IMR-90 (cell line): ENCODE results near the gene TEDC1.

ENCODE experiments used
- BHLHE40 ChIP-seq: fragments of 150-350 bp; IDR thresholded peaks from 2 replicates; pipeline ENCODE4 v1.6.1; 2016; ENCODE audit warnings: mild to moderate bottlenecking, low read depth, low read length
- CHD1 ChIP-seq: IDR thresholded peaks from 2 replicates; pipeline ENCODE4 v1.6.1; 2012; ENCODE audit warnings: low read depth, low read length, improper control_type of control experiment
- CTCF ChIP-seq: conservative IDR thresholded peaks from 2 replicates; pipeline ENCODE4 v1.5.1; 2012; ENCODE audit warnings: mild to moderate bottlenecking, low read depth, low read length, improper control_type of control experiment
- MAZ ChIP-seq: IDR thresholded peaks from 2 replicates; pipeline ENCODE4 v1.6.1; 2012; ENCODE audit warnings: low read depth, mild to moderate bottlenecking, low read length, improper control_type of control experiment, moderate library complexity, borderline replicate concordance
- MXI1 ChIP-seq: IDR thresholded peaks from 2 replicates; pipeline ENCODE4 v1.6.1; 2012; ENCODE audit warnings: low read depth, mild to moderate bottlenecking, low read length, moderate library complexity, borderline replicate concordance
- NFE2L2 ChIP-seq: fragments of 150-350 bp; IDR thresholded peaks from 2 replicates; pipeline ENCODE4 v1.6.1; 2016; ENCODE audit warnings: low read depth, mild to moderate bottlenecking, low read length
- POLR2A ChIP-seq: IDR thresholded peaks from 2 replicates; pipeline ENCODE4 v1.6.1; 2012; ENCODE audit warnings: mild to moderate bottlenecking, low read depth, low read length
- RAD21 ChIP-seq: IDR thresholded peaks from 2 replicates; pipeline ENCODE4 v1.6.1; 2012; ENCODE audit warnings: low read length, improper control_type of control experiment
- RCOR1 ChIP-seq: IDR thresholded peaks from 2 replicates; pipeline ENCODE4 v1.6.1; 2012; ENCODE audit warnings: mild to moderate bottlenecking, low read length, improper control_type of control experiment; ENCODE audit not compliant: insufficient replicate concordance
- RFX5 ChIP-seq: IDR thresholded peaks from 2 replicates; pipeline ENCODE4 v1.8.0; 2012; ENCODE audit warnings: low read depth, mild to moderate bottlenecking, low read length, moderate library complexity
- SMC3 ChIP-seq: fragments of 150-350 bp; IDR thresholded peaks from 2 replicates; pipeline ENCODE4 v1.6.1; 2016; ENCODE audit warnings: low read depth, mild to moderate bottlenecking, antibody characterized with exemption, low read length, moderate library complexity

DNA sequence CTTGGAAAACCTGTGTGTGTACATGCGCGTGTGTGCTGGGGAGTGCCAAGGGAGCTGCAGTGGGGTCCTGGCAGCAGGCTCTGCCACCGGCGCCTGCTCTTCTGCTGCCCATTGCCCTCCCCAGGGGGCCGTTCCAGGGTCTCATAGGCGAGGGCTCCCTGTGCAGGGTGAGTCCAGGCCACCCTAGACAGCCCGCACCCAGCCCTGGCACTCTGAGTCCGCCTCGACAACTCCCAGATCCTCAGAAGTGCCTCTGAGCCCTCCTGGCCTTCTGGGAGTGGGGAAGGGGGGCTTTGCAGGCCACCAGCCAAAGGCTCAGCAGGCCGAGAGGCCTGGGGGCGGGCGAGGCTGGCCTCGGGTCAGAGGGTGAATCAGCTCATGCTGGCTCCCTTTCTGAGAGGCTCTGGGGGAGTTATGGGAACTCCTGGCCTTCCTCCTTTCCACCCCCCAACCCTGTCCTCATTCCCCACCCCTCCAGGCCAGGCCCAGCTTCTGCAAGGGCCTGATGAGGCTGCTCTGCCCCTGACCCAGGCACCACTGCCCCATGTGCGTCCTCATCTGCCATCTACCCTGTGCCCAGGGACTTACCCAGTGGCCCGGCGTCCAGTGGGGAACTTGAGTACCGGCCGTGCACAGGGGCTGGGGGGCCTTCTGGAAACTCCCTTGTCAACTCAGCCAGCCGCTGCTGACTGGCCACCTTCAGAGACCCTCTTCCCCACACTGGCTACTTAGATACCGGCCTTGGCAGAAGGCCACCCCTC, 2.1 kb upstream of the TEDC1 start:
- TF ChIP-seq BHLHE40, result no peak
- no peak for TF ChIP-seq CTCF
- TF ChIP-seq NFE2L2, result no peak
- no peak for TF ChIP-seq SMC3
- no peak for TF ChIP-seq CHD1
- no peak for TF ChIP-seq MAZ
- no peak for TF ChIP-seq MXI1
- no peak for TF ChIP-seq RFX5
- TF ChIP-seq POLR2A, result no peak
- TF ChIP-seq RCOR1, result no peak
- TF ChIP-seq RAD21, result no peak
